ENCODE results near the gene LBHD2. TPM values are rescaled to one million over a fixed set of nuclear protein-coding genes. Genes with fewer than 3 reads are reported as not detected.

Gene LBHD2
- total and polyA plus RNA-seq, 2 of the 13 experiments (the other 11 are each of a cell fraction or from before 2014, with no cell fraction given) = 0.67 to 1.00 TPM

DNA sequence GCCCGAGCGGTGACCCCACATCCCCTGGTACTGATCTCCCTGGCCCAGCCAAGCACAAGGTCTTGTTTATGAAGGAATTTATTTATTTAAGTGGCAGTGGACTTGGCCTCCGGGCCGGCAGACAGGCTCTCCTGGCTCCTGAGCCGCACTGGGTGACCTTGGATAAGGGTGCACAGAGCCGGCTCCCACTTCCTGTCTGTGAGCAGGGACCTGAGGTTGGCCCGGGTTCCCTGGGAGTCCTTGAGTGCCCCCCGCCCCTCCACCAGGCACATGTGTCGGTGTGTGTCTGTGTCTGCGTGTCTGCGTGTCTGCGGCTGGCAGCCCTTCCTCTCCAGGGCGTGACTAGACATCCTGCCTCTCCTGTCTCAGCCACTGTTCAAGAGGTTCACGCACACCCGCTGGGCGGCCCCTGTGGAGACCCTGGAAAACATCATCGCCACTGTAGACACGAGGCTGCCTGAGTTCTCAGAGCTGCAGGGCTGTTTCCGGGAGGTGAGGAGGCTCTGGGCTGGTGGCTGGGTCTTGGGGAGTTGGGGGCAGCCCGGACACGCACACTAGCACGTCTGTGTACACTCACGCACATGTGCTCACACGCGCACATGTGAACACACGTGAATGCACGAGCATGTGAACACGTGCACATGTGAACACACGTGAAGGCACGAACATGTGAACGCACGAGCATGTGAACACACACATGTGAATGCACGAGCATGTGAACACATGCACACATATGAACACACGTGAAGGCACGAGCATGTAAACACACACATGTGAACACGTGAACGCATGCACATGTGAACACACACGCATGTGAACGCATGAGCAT is 48.6 kb downstream of the LBHD2 start (continued):
- TF ChIP-seq ESRRA (CRISPR knock-in tag; IDR thresholded peaks at IDR 0.05; ENCODE audit: low read depth) = peak; percentile 47; the same call in 1 of the 2 replicates
- TF ChIP-seq AGO1 (IDR thresholded peaks at IDR 0.05; ENCODE audit: low read depth, low read length, poor library complexity, severe bottlenecking) = no peak
- no peak for TF ChIP-seq XBP1 (CRISPR knock-in tag; IDR thresholded peaks at IDR 0.05)
- TF ChIP-seq RARA (CRISPR knock-in tag; IDR thresholded peaks at IDR 0.05) = peak; percentile 99
- 0 out of 2 replicates have a peak, but pooled peaks have one; percentile 30 for TF ChIP-seq TBX2 (CRISPR knock-in tag; IDR thresholded peaks at IDR 0.05; ENCODE audit: borderline replicate concordance)
- peak; percentile 62; the same call in 1 of the 2 replicates for TF ChIP-seq IKZF5 (CRISPR knock-in tag; IDR thresholded peaks at IDR 0.05)
- no peak for TF ChIP-seq ZFY (CRISPR knock-in tag; IDR thresholded peaks at IDR 0.05)
- TF ChIP-seq NR2F6 (IDR thresholded peaks at IDR 0.05) = no peak
- peak; percentile 48; the same call in 1 of the 2 replicates for TF ChIP-seq NR2F6 (CRISPR knock-in tag; IDR thresholded peaks at IDR 0.05)
- no peak for TF ChIP-seq ZNF788 (CRISPR knock-in tag; IDR thresholded peaks at IDR 0.05; ENCODE audit: borderline replicate concordance)
- TF ChIP-seq, protein P1, sequence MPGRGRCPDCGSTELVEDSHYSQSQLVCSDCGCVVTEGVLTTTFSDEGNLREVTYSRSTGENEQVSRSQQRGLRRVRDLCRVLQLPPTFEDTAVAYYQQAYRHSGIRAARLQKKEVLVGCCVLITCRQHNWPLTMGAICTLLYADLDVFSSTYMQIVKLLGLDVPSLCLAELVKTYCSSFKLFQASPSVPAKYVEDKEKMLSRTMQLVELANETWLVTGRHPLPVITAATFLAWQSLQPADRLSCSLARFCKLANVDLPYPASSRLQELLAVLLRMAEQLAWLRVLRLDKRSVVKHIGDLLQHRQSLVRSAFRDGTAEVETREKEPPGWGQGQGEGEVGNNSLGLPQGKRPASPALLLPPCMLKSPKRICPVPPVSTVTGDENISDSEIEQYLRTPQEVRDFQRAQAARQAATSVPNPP (CRISPR knock-in tag; IDR thresholded peaks at IDR 0.05) = no peak
- TF ChIP-seq DRAP1 (CRISPR knock-in tag; IDR thresholded peaks at IDR 0.05) = no peak
- peak; percentile 74 for TF ChIP-seq ETV5 (CRISPR knock-in tag; IDR thresholded peaks at IDR 0.05; ENCODE audit: borderline replicate concordance)
- TF ChIP-seq HNF4A (CRISPR knock-in tag; IDR thresholded peaks at IDR 0.05) = 0 out of 2 replicates have a peak, but pooled peaks have one; percentile 33
- TF ChIP-seq MTA3 (CRISPR knock-in tag; IDR thresholded peaks at IDR 0.05) = no peak
- peak; percentile 16 for TF ChIP-seq SRSF1 (optimal IDR thresholded peaks at IDR 0.05; ENCODE audit: low read depth, low read length)
- TF ChIP-seq SOX5 (CRISPR knock-in tag; IDR thresholded peaks at IDR 0.05; ENCODE audit: borderline replicate concordance) = peak; percentile 38; the same call in 1 of the 2 replicates
- TF ChIP-seq SCMH1 (CRISPR knock-in tag; IDR thresholded peaks at IDR 0.05; ENCODE audit: borderline replicate concordance) = no peak
- TF ChIP-seq REST (IDR thresholded peaks at IDR 0.05; ENCODE audit: borderline replicate concordance in 1 of 2, low read depth in 1 of 2, low read length in 2 of 2) = peak in 1 of 2 experiments; percentile 46; a peak in 1 of 4 replicates
- TF ChIP-seq, protein P2, sequence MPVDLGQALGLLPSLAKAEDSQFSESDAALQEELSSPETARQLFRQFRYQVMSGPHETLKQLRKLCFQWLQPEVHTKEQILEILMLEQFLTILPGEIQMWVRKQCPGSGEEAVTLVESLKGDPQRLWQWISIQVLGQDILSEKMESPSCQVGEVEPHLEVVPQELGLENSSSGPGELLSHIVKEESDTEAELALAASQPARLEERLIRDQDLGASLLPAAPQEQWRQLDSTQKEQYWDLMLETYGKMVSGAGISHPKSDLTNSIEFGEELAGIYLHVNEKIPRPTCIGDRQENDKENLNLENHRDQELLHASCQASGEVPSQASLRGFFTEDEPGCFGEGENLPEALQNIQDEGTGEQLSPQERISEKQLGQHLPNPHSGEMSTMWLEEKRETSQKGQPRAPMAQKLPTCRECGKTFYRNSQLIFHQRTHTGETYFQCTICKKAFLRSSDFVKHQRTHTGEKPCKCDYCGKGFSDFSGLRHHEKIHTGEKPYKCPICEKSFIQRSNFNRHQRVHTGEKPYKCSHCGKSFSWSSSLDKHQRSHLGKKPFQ (CRISPR knock-in tag; IDR thresholded peaks at IDR 0.05; ENCODE audit: insufficient replicate concordance) = peak; percentile 39
- TF ChIP-seq ZNF83 (CRISPR knock-in tag; IDR thresholded peaks at IDR 0.05; ENCODE audit: borderline replicate concordance) = no peak
- no peak for TF ChIP-seq SP2 (CRISPR knock-in tag; IDR thresholded peaks at IDR 0.05)
